Measurements from ENCODE around the gene MTA1.
A peak's percentile ranks its signal among the peaks of the same experiment; 100 is the strongest.

Gene MTA1

GRCh38 chr14:105495990-105496830 is 76.6 kb downstream of the MTA1 start:
- DNase-seq (ENCODE audit: insufficient read length) (peak; percentile 19), FAIRE-seq (no peak)
- no peak for TF ChIP-seq POLR2AphosphoS5 (IDR thresholded peaks at IDR 0.05; ENCODE audit: low read depth, low read length)
- TF ChIP-seq TAF1 (IDR thresholded peaks at IDR 0.05; ENCODE audit: borderline replicate concordance, low read depth, low read length): no peak
- no peak for TF ChIP-seq POLR2A (IDR thresholded peaks at IDR 0.05; ENCODE audit: low read depth, low read length)

- TF ChIP-seq POLR2AphosphoS5 (IDR thresholded peaks at IDR 0.05; ENCODE audit: low read depth, low read length): no peak; the same call in 1 of the 2 replicates
- no peak for TF ChIP-seq POLR2A (IDR thresholded peaks at IDR 0.05; ENCODE audit: low read depth, low read length)
- no peak for TF ChIP-seq TAF1 (IDR thresholded peaks at IDR 0.05; ENCODE audit: borderline replicate concordance, low read depth, low read length)
- no peak for FAIRE-seq
Observed at GRCh38 chr14:105496831-105497591, 77.4 kb downstream of the MTA1 start.

GRCh38 chr14:105497671-105498429 is 78.2 kb downstream of the MTA1 start:
- DNase-seq (ENCODE audit: insufficient read length): peak; percentile 25
- FAIRE-seq: no peak
- TF ChIP-seq TAF1 (IDR thresholded peaks at IDR 0.05; ENCODE audit: borderline replicate concordance, low read depth, low read length) (no peak), POLR2AphosphoS5 (IDR thresholded peaks at IDR 0.05; ENCODE audit: low read depth, low read length) (no peak), POLR2A (IDR thresholded peaks at IDR 0.05; ENCODE audit: low read depth, low read length) (no peak)

More at GRCh38 chr14:105496831-105497591, 77.4 kb downstream of the MTA1 start:
- peak; percentile 23 for DNase-seq (ENCODE audit: insufficient read length)

GRCh38 chr14:105498430-105499255 is 79.0 kb downstream of the MTA1 start:
- FAIRE-seq (no peak), DNase-seq (ENCODE audit: insufficient read length) (peak; percentile 21)
- no peak for TF ChIP-seq TAF1 (IDR thresholded peaks at IDR 0.05; ENCODE audit: borderline replicate concordance, low read depth, low read length)
- TF ChIP-seq POLR2A (IDR thresholded peaks at IDR 0.05; ENCODE audit: low read depth, low read length): no peak
- no peak; the same call in 1 of the 2 replicates for TF ChIP-seq POLR2AphosphoS5 (IDR thresholded peaks at IDR 0.05; ENCODE audit: low read depth, low read length)

GRCh38 chr14:105499256-105500035 is 79.8 kb downstream of the MTA1 start:
- DNase-seq (ENCODE audit: insufficient read length) (peak; percentile 22), FAIRE-seq (no peak)
- TF ChIP-seq POLR2A (IDR thresholded peaks at IDR 0.05; ENCODE audit: low read depth, low read length): no peak

- FAIRE-seq (no peak), DNase-seq (ENCODE audit: insufficient read length) (peak; percentile 22)
- TF ChIP-seq TAF1 (IDR thresholded peaks at IDR 0.05; ENCODE audit: borderline replicate concordance, low read depth, low read length) (no peak), POLR2AphosphoS5 (IDR thresholded peaks at IDR 0.05; ENCODE audit: low read depth, low read length) (no peak), POLR2A (IDR thresholded peaks at IDR 0.05; ENCODE audit: low read depth, low read length) (no peak)
Observed at GRCh38 chr14:105500036-105500725, 80.6 kb downstream of the MTA1 start.

GRCh38 chr14:105500726-105501101 is 81.1 kb downstream of the MTA1 start:
- no peak for TF ChIP-seq TAF1 (IDR thresholded peaks at IDR 0.05; ENCODE audit: borderline replicate concordance, low read depth, low read length)
- no peak for DNase-seq (ENCODE audit: insufficient read length)
- FAIRE-seq: no peak

- FAIRE-seq: no peak
- TF ChIP-seq POLR2A (IDR thresholded peaks at IDR 0.05; ENCODE audit: low read depth, low read length) (no peak), POLR2AphosphoS5 (IDR thresholded peaks at IDR 0.05; ENCODE audit: low read depth, low read length) (no peak), TAF1 (IDR thresholded peaks at IDR 0.05; ENCODE audit: borderline replicate concordance, low read depth, low read length) (no peak)
- DNase-seq (ENCODE audit: insufficient read length): peak; percentile 5
Observed at GRCh38 chr14:105501504-105502291, 82.1 kb downstream of the MTA1 start.
